Endothelial cell of hepatic sinusoid (primary cell): ENCODE measurements around the gene KRT13.

Experiments used
- in situ Hi-C: cut with HindIII; loops from 2 replicates; pipeline ENCODE4 v1.10.0; 2017; ENCODE audit warnings: low sequenced_read_pairs

KRT13 gene

DNA sequence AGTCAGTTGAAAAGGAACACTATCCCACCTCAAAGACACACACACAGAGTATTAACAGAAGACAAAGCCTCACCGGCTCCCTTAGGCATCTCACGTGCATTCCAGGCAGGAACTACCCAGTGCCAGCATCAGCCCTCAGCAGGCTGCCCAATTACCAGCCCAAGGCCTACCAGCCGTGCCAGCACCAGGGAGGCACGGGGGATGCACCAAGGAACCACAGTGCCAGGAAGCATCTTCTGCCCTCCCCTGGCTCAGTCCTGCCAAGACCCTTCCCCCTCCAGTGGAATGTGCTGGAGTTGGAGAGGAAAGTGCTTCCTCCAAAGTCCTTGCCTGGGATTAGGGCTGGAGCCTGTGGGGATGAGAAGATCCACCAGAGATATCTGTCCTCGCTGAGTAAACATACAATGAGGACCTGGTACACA, 33.7 kb upstream of the KRT13 start:
- in situ Hi-C loops = loop anchor here (10.0 to 25.0 kb wide), 2 partner anchors 134 to 627 kb away; no protein-coding TSS in a partner anchor

DNA sequence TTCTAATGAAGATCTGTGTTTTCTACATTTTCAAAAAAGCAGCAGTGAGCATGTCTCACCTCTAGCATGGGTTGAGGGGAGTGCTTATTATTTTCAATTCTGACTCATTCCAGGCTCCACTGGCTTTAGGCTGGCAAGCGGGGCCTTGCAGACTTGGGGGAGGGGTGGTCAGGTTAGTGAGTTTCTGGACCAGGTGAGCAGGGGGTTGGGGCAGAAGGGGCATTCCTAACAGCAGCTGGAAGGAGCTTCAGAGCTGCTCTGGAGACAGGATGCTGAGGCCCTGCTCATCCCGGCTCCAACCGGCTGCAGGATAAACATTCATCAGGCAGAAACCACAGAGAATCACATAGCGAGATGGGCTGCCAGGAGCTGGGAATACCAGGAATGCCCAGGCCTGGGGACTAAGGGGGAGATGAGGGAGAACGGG, 33.2 kb upstream of the KRT13 start:
- in situ Hi-C loops = loop anchor here (10.0 to 25.0 kb wide), 2 partner anchors 134 to 626 kb away; no protein-coding TSS in a partner anchor

DNA sequence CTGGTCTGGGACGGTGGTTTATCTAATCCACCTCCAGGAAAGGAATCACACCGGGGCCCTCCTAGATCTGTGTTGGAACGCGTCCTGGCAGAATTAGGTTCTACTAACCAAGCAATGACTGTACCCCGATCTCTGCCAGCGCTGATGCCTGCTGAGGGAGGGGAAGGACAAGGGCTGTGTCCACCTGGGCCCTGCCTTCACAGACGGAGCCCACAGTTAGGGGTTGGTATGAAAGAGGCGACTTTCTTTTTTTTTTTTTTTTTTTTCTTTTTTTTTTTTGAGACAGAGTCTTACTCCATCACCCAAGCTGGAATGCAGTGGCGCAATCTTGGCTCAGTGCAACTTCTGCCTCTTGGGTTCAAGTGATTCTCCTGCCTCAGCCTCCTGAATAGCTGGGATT, 32.6 kb upstream of the KRT13 start:
- in situ Hi-C loops = loop anchor here (10.0 to 25.0 kb wide), 2 partner anchors 133 to 626 kb away; no protein-coding TSS in a partner anchor

DNA sequence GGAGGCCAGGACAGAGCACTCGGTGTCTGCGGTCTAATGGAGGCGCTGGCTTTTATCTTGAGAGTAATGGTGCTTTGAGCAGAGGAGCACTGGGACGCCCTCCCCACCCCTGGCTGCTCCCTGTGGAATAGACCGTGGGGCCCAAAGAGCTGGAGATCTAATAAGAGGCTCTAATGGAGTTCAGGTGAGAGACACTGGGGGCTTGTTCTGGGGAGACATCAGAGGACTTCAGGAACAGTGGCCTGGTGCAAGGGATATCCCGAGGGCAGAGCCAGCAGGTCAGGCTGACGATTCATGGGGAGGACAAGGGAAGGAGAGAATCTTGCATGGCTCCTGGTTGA, 32.2 kb upstream of the KRT13 start:
- in situ Hi-C loops = loop anchor here (10.0 to 25.0 kb wide), 2 partner anchors 133 to 625 kb away; no protein-coding TSS in a partner anchor

DNA sequence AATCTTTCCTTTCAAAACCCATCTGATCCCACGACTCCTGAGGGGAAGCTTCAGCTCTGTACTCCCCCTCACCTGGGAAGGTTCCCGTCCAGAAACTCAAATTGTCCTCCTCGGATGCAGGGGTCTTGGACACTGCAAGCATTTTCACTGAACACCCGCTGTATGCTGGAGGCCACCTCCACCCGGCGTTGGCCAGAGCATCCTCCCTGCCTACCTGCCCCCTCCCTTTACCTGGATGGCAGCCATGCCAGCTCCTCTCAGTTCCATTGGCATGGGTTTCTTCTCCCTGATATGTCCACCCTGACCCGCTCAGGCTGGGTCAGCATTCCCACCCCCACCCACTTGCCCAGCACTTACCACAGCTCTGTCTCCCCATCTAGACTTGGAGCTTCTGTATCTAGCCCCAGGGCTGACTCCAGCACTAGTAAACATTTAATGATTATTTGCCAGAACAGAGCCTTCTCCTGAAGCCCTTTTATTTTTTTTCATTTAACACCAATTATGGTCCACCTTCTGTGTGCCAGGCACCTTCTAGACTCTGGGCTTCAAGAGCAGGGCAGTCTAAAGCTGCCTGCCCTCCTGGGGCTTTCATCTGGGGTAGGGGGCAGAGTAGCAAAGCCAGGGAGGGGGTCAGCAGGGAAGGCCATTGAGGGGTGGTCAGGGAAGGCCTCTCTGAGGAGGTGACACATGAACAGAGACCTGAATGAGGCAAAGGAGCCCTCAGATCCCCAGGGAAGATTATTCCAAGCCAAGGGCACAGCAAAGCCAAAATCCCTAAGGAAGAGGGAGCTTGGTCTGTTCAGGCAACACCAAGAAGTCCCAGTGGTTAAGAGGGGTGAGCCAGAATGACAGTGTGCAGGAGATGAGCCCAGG, 31.6 kb upstream of the KRT13 start:
- in situ Hi-C loops = loop anchor here (10.0 to 25.0 kb wide), 2 partner anchors 132 to 625 kb away; no protein-coding TSS in a partner anchor

DNA sequence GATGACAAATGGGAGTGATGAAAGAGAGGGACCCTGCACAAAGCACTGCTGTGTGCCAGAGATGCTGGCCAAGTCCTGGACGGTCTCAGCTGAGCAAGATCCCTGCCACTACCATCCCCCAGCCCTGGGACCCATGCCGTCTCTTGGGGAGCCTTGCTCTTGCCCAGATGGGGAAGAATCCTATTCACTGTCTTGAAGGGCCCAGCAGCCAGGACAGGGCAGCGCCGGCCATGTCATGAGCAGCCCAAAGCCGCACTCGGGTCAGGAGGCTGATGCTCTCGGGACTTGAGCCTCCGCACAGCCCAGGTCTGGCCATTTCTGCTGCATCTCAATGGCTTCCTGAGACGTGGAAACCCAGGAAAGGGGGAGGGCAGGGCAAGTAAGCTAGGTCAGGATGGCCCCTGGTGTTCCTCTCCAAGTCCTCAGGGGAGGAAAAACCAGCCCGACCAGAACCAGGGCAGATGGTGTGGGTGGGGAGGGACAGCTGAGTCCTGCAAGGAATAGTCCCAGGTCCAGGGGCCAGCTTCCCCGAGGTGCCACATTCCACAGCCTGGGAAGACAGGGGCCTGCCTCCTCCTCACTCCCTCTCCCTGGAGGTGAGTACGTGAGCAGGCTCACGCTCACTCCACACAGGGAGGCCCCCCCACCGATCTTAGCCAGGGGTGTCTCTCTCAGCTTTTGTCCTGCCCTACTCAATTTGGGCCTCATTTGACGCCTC, 30.5 kb upstream of the KRT13 start:
- in situ Hi-C loops = loop anchor here (10.0 to 25.0 kb wide), 2 partner anchors 131 to 624 kb away; no protein-coding TSS in a partner anchor

- in situ Hi-C loops = loop anchor here (10.0 to 25.0 kb wide), 2 partner anchors 130 to 623 kb away; no protein-coding TSS in a partner anchor
These were observed 29.6 kb upstream of the KRT13 start for GRCh38 chr17:41534899-41535546.

GRCh38 chr17:41533613-41534012, 28.2 kb upstream of the KRT13 start:
- in situ Hi-C loops = loop anchor here (10.0 to 25.0 kb wide), 2 partner anchors 129 to 621 kb away; no protein-coding TSS in a partner anchor

DNA sequence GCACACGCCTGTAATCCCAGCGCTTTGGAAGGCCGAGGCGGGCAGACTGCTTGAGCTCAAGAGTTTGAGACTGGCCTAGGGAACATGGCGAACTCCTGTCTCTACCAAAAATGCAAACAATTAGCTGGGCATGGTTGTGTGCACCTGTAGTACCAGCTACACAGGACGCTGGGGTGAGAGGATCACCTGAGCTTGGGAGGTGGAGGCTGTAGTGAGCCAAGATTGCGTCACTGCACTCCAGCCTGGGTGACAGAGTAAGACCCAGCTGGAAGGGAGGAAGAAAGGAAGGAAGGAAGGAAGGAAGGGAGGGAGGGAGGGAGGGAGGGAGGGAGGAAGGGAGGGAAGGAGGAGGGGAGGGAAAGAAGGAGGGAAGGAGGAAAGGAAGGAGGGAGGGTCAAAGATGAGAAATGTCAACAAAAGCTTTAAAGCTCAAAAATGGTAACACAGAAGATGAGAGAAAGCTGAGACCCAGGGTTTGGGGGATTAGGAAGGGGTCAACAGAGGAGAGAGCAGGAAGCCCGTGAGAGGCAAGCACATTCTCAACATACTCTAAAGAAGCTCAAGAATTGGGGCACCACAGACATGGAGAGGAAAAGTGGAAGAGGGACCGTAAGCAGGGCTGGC, 27.6 kb upstream of the KRT13 start:
- in situ Hi-C loops = loop anchor here (10.0 to 25.0 kb wide), 2 partner anchors 128 to 621 kb away; no protein-coding TSS in a partner anchor

GRCh38 chr17:41531993-41532392, 26.6 kb upstream of the KRT13 start:
- in situ Hi-C loops = loop anchor here (10.0 to 25.0 kb wide), 2 partner anchors 127 to 620 kb away; no protein-coding TSS in a partner anchor

- in situ Hi-C loops = loop anchor here (10.0 to 25.0 kb wide), 2 partner anchors 126 to 618 kb away; no protein-coding TSS in a partner anchor
These were observed 24.9 kb upstream of the KRT13 start for GRCh38 chr17:41530062-41531048.

- in situ Hi-C loops = loop anchor here (25.0 kb wide), 1 partner anchor 617 kb away; no protein-coding TSS in a partner anchor
These were observed 24.1 kb upstream of the KRT13 start for GRCh38 chr17:41529491-41529915.

DNA sequence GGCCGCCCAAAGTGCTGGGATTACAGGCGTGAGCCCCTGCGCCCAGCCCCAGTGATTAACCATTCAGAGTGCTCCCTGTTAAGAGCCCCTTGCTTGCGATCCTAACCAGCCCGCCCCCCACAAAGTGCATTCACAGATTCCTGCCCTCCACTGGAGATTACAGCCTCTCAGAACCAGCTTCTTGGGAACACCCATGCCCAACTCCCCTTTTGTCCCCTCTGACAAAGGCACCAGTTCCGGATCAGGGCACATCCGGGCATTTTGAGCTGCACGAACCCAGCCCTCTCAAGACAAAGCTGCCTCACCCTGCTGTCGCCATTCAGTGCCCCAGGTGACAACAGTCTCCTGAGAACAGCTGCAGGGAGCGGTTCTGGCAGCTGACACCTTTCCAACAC, 23.5 kb upstream of the KRT13 start:
- in situ Hi-C loops = loop anchor here (25.0 kb wide), 1 partner anchor 617 kb away; no protein-coding TSS in a partner anchor

- in situ Hi-C loops = loop anchor here (25.0 kb wide), 1 partner anchor 615 kb away; no protein-coding TSS in a partner anchor
These were observed 21.9 kb upstream of the KRT13 start for GRCh38 chr17:41527063-41528023.

DNA sequence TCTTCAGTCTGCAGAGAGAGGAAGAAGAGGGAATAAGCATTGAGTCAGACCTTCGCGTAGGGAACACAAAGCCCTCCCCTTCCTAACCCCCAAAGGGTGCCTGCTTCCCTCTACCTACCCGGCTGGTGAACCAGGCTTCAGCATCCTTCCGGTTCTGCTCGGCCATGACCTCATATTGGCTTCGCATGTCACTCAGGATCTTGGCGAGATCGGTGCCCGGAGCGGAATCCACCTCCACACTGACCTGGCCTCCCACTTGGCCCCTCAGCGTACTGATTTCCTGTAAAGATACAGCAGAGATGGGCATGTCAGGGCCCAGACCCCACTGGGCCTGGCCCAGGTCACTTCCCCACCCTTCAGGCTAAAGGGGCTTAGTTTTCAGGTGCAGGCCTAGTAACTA, 18.8 kb upstream of the KRT13 start:
- in situ Hi-C loops = no loop called here

GRCh38 chr17:41523787-41524186, 18.4 kb upstream of the KRT13 start:
- in situ Hi-C loops = no loop called here

GRCh38 chr17:41523225-41523593, 17.8 kb upstream of the KRT13 start:
- in situ Hi-C loops = no loop called here
